ENCODE results near the gene ALDH1A1. TPM values are rescaled to one million over a fixed set of nuclear protein-coding genes. Genes with fewer than 3 reads are reported as not detected.

ALDH1A1 gene
- total and polyA plus RNA-seq, 2 of the 8 experiments (the other 6 are each of a cell fraction or from before 2014, with no cell fraction given): 0.50 to 0.82 TPM

GRCh38 chr9:72919246-72919945 lies 33.5 kb downstream of the ALDH1A1 start (continued):
- TF ChIP-seq GTF2F1 (IDR thresholded peaks at IDR 0.05; ENCODE audit: borderline replicate concordance, low read depth, low read length) (no peak), EZH2 (IDR thresholded peaks at IDR 0.05; ENCODE audit: low read depth, low read length, severe bottlenecking) (no peak), CTBP2 (IDR thresholded peaks at IDR 0.05; ENCODE audit: borderline replicate concordance, insufficient read depth, insufficient read length, low read length) (no peak)
- TF ChIP-seq, protein P1, sequence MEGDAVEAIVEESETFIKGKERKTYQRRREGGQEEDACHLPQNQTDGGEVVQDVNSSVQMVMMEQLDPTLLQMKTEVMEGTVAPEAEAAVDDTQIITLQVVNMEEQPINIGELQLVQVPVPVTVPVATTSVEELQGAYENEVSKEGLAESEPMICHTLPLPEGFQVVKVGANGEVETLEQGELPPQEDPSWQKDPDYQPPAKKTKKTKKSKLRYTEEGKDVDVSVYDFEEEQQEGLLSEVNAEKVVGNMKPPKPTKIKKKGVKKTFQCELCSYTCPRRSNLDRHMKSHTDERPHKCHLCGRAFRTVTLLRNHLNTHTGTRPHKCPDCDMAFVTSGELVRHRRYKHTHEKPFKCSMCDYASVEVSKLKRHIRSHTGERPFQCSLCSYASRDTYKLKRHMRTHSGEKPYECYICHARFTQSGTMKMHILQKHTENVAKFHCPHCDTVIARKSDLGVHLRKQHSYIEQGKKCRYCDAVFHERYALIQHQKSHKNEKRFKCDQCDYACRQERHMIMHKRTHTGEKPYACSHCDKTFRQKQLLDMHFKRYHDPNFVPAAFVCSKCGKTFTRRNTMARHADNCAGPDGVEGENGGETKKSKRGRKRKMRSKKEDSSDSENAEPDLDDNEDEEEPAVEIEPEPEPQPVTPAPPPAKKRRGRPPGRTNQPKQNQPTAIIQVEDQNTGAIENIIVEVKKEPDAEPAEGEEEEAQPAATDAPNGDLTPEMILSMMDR (IDR thresholded peaks at IDR 0.05; ENCODE audit: control extremely low read depth in 1 of 3, insufficient read depth in 1 of 3, low read depth in 1 of 3, low read length in 3 of 3): no peak
- TF ChIP-seq, protein P2, sequence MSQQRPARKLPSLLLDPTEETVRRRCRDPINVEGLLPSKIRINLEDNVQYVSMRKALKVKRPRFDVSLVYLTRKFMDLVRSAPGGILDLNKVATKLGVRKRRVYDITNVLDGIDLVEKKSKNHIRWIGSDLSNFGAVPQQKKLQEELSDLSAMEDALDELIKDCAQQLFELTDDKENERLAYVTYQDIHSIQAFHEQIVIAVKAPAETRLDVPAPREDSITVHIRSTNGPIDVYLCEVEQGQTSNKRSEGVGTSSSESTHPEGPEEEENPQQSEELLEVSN (IDR thresholded peaks at IDR 0.05): no peak

All from H1 (cell line).